ENCODE results near the gene MET. TPM values are rescaled to one million over a fixed set of nuclear protein-coding genes. Genes with fewer than 3 reads are reported as not detected.

Gene MET
- total and polyA plus RNA-seq, 2 of the 13 experiments (the other 11 are each of a cell fraction or from before 2014, with no cell fraction given), result 21.8 to 31.5 TPM

DNA sequence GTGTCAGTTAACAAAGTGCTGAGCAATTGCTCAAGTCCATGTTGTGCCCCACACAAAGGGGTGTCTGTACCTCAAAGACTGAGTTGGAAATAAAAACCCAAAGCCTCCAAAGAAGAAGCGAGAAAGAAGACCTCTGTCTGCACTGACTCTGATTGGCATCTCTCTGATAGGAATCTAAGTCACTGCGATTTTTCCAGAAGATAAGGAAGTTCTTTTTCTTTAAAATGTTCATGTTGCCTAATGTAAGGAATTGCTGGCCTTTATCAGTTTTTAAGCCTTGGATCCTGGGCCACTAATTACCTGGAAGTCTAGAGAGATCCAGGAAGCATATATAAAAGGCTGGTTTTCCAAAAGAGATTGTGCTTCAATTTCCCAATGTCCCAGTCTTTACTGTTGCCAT lies 24.1 kb upstream of the MET start (continued):
- TF ChIP-seq, protein P1, sequence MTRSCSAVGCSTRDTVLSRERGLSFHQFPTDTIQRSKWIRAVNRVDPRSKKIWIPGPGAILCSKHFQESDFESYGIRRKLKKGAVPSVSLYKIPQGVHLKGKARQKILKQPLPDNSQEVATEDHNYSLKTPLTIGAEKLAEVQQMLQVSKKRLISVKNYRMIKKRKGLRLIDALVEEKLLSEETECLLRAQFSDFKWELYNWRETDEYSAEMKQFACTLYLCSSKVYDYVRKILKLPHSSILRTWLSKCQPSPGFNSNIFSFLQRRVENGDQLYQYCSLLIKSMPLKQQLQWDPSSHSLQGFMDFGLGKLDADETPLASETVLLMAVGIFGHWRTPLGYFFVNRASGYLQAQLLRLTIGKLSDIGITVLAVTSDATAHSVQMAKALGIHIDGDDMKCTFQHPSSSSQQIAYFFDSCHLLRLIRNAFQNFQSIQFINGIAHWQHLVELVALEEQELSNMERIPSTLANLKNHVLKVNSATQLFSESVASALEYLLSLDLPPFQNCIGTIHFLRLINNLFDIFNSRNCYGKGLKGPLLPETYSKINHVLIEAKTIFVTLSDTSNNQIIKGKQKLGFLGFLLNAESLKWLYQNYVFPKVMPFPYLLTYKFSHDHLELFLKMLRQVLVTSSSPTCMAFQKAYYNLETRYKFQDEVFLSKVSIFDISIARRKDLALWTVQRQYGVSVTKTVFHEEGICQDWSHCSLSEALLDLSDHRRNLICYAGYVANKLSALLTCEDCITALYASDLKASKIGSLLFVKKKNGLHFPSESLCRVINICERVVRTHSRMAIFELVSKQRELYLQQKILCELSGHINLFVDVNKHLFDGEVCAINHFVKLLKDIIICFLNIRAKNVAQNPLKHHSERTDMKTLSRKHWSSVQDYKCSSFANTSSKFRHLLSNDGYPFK (CRISPR knock-in tag; IDR thresholded peaks at IDR 0.05; ENCODE audit: borderline replicate concordance), result no peak
- no peak for TF ChIP-seq MTA3 (CRISPR knock-in tag; IDR thresholded peaks at IDR 0.05)

DNA sequence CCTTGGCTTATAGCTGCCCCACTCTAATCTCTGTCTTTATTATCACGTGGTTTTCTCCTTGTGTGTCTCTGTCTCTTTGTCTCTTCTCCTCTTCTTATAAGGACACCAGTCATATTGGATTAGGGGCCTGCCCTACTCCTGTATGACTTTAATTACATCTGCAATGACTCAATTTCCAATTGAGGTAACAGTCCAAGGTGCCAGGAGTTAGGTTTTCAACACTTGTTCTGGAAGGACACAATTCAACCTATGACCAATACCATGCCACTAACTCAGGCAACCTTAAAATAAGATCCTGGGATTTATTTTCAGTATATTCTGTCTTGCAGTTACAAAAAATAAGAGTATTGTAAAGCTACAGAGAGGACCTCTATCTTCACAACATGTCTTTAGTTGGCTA lies 21.6 kb upstream of the MET start:
- 0% methylated on average over 1 of the region's 1 CpG for WGBS (ENCODE audit: low lambda C conversion rate)
- CTCF ChIA-PET (ENCODE audit: low intra/inter-chr PET ratio, low total read pairs), result no interaction called here
- no peak for TF ChIP-seq CCDC6 (CRISPR knock-in tag; IDR thresholded peaks at IDR 0.05)
- no peak for TF ChIP-seq NR2F1 (CRISPR knock-in tag; IDR thresholded peaks at IDR 0.05)
- TF ChIP-seq ZMYM3 (CRISPR knock-in tag; IDR thresholded peaks at IDR 0.05), result no peak
- no peak for TF ChIP-seq HDAC6 (IDR thresholded peaks at IDR 0.05; ENCODE audit: low read depth, low read length)
- TF ChIP-seq, protein P2, sequence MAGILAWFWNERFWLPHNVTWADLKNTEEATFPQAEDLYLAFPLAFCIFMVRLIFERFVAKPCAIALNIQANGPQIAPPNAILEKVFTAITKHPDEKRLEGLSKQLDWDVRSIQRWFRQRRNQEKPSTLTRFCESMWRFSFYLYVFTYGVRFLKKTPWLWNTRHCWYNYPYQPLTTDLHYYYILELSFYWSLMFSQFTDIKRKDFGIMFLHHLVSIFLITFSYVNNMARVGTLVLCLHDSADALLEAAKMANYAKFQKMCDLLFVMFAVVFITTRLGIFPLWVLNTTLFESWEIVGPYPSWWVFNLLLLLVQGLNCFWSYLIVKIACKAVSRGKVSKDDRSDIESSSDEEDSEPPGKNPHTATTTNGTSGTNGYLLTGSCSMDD (CRISPR knock-in tag; IDR thresholded peaks at IDR 0.05), result no peak
- no peak for TF ChIP-seq ZNF136 (CRISPR knock-in tag; IDR thresholded peaks at IDR 0.05; ENCODE audit: low read depth)
- no peak for TF ChIP-seq HDAC1 (CRISPR knock-in tag; IDR thresholded peaks at IDR 0.05)
- TF ChIP-seq HINFP (CRISPR knock-in tag; IDR thresholded peaks at IDR 0.05; ENCODE audit: low read depth), result no peak
- TF ChIP-seq ZBTB14 (CRISPR knock-in tag; IDR thresholded peaks at IDR 0.05), result no peak
- TF ChIP-seq NFE2 (CRISPR knock-in tag; IDR thresholded peaks at IDR 0.05), result no peak
- TF ChIP-seq ZNF34 (CRISPR knock-in tag; IDR thresholded peaks at IDR 0.05; ENCODE audit: borderline replicate concordance), result no peak
- no peak for TF ChIP-seq ZNF160 (CRISPR knock-in tag; IDR thresholded peaks at IDR 0.05)
- TF ChIP-seq ZNF614 (CRISPR knock-in tag; IDR thresholded peaks at IDR 0.05; ENCODE audit: borderline replicate concordance), result no peak
- no peak for TF ChIP-seq ZNF337 (CRISPR knock-in tag; IDR thresholded peaks at IDR 0.05; ENCODE audit: borderline replicate concordance, low read depth)
- no peak for TF ChIP-seq ETV6 (CRISPR knock-in tag; conservative IDR thresholded peaks at IDR 0.05)
- TF ChIP-seq KDM5A (IDR thresholded peaks at IDR 0.05; ENCODE audit: borderline replicate concordance, low read length), result no peak
- TF ChIP-seq ATF1 (CRISPR knock-in tag; IDR thresholded peaks at IDR 0.05), result no peak

More for the DNA sequence above, 21.6 kb upstream of the MET start:
- H3K27ac ChIP-seq (ENCODE audit: extremely low read length, insufficient read depth, low read length), result no peak overlapping the region
- no peaks in the 10 kb centered on the region for H3K36me3 ChIP-seq (replicated peaks in 1 of 2; ENCODE audit: control insufficient read depth in 1 of 2, insufficient read depth in 2 of 2, low read length in 2 of 2)
- no peak overlapping the region for H3K4me2 ChIP-seq (ENCODE audit: low read depth, low read length)
- ATAC-seq, result no peak
- H3K4me3 ChIP-seq (replicated peaks in 1 of 3; ENCODE audit: insufficient read depth in 1 of 3, low read depth in 2 of 3, low read length in 3 of 3), result no peak overlapping the region
- DNase-seq (ENCODE audit: low spot score), result no peak
- in situ Hi-C loops (cut with HindIII; ENCODE audit: extremely low pct_ligation_motif_present, low pct_unique_long_range_greater_than_20kb) (no loop called here), intact Hi-C loops (cut with micrococcal nuclease; ENCODE audit: unreplicated experiment) (no loop called here)
- no peaks in the 10 kb centered on the region for H4K20me1 ChIP-seq (ENCODE audit: insufficient read depth, low read length)
- no peak overlapping the region for H2AFZ ChIP-seq (ENCODE audit: low read length)
- no TSS peak for BruUV-seq (replicated peaks)
- H3K4me1 ChIP-seq (ENCODE audit: insufficient read depth, low read length), result no peaks in the 10 kb centered on the region
- no peaks in the 10 kb centered on the region; a peak in 1 of 5 replicates for H3K27me3 ChIP-seq (ENCODE audit: control insufficient read depth in 1 of 2, insufficient read depth in 2 of 2, low read length in 2 of 2)
- H3K79me2 ChIP-seq (ENCODE audit: insufficient read depth, low read length), result no peaks in the 10 kb centered on the region
- POLR2A ChIA-PET, result no interaction called here
- no peak for FAIRE-seq
- H3K9me3 ChIP-seq (ENCODE audit: low read length), result no peaks in the 10 kb centered on the region
- no peak overlapping the region for H3K9ac ChIP-seq (ENCODE audit: insufficient read depth, low read depth, low read length)

Data from HepG2 (cell line).